SU-DHL-6 (cell line): ENCODE measurements around the gene MAML3.

Source experiments
- H2AFZ ChIP-seq: fragments of 200-600 bp; sonication (generic); 2 replicates; pipeline ENCODE4 v1.6.1; 2014; ENCODE audit warnings: low read depth, mild to moderate bottlenecking, moderate library complexity, mixed read lengths, antibody characterized with exemption, low read length; ENCODE audit not compliant: severe bottlenecking
- H3F3A ChIP-seq: fragments of 200-600 bp; shearing (Covaris generic); 2 replicates; pipeline ENCODE4 v1.6.0; 2016; ENCODE audit warnings: antibody characterized with exemption, mild to moderate bottlenecking; ENCODE audit not compliant: insufficient read depth
- H3K27ac ChIP-seq: fragments of 200-600 bp; sonication (generic); 2 replicates; pipeline ENCODE4 v1.5.1; 2016; ENCODE audit warnings: low read depth, mild to moderate bottlenecking, low read length, moderate library complexity, mixed read lengths
- H3K27me3 ChIP-seq: fragments of 200-600 bp; sonication (generic), shearing (Covaris generic); 2 replicates; pipeline ENCODE4 v1.6.0; 2014; ENCODE audit warnings: mild to moderate bottlenecking, low read length
- H3K36me3 ChIP-seq: fragments of 200-600 bp; sonication (generic); 2 replicates; pipeline ENCODE4 v1.6.1; 2014; ENCODE audit warnings: mild to moderate bottlenecking, low read length, mixed read lengths
- H3K4me2 ChIP-seq: fragments of 300-600, 200-600 bp; shearing (Covaris generic), sonication (generic); 2 replicates; pipeline ENCODE4 v1.6.0; 2014; ENCODE audit warnings: low read length, low read depth, mild to moderate bottlenecking; ENCODE audit not compliant: poor library complexity, severe bottlenecking
- H3K4me3 ChIP-seq: fragments of 200-600 bp; sonication (generic); 2 replicates; pipeline ENCODE4 v1.5.1; 2014; ENCODE audit warnings: antibody characterized with exemption, low read length, mild to moderate bottlenecking, mixed read lengths; ENCODE audit not compliant: insufficient read depth, poor library complexity, severe bottlenecking
- H3K79me2 ChIP-seq: fragments of 200-600 bp; sonication (generic); 2 replicates; pipeline ENCODE4 v1.6.1; 2014; ENCODE audit warnings: mild to moderate bottlenecking, low read length, moderate library complexity; ENCODE audit not compliant: insufficient read depth
- H3K9ac ChIP-seq: fragments of 200-600 bp; sonication (generic); 2 replicates; pipeline ENCODE4 v1.7.0; 2014; ENCODE audit warnings: mild to moderate bottlenecking, low read length
- H3K9me2 ChIP-seq: fragments of 200-600 bp; sonication (generic); replicated peaks from 2 replicates; pipeline ENCODE4 v1.6.1; 2014; ENCODE audit warnings: low read length; ENCODE audit not compliant: insufficient read depth
- H3K9me3 ChIP-seq: fragments of 200-600 bp; sonication (generic); 2 replicates; pipeline ENCODE4 v1.6.1; 2014; ENCODE audit warnings: low read length, mixed read lengths; ENCODE audit not compliant: insufficient read depth
- H4K20me1 ChIP-seq: fragments of 200-600 bp; sonication (generic); 2 replicates; pipeline ENCODE4 v1.6.1; 2014; ENCODE audit warnings: low read depth, mild to moderate bottlenecking, antibody characterized with exemption, low read length, moderate library complexity, mixed read lengths
- CTCF ChIP-seq: fragments of 200-600 bp; sonication (generic); IDR thresholded peaks from one replicate; pipeline ENCODE4 v1.5.1; 2017; ENCODE audit warnings: antibody characterized with exemption, mild to moderate bottlenecking, low read length, moderate library complexity; ENCODE audit not compliant: insufficient read depth, poor library complexity, severe bottlenecking
- EZH2phosphoT487 ChIP-seq: fragments of 200-600 bp; sonication (generic), shearing (Covaris generic); conservative IDR thresholded peaks from 2 replicates; pipeline ENCODE4 v1.6.1; 2018; ENCODE audit warnings: mild to moderate bottlenecking, antibody characterized with exemption, low read length, moderate library complexity, mixed read lengths

MAML3 gene

GRCh38 chr4:139676913-139677585 is 476.9 kb downstream of the MAML3 start:
- Histone ChIP-seq H3K79me2 (no peaks in the 10 kb centered on the region), H3K4me3 (no peak overlapping the region), H3K27ac (no peak overlapping the region), H2AFZ (no peak overlapping the region), H3K4me2 (no peak overlapping the region), H3K27me3 (no peaks in the 10 kb centered on the region), H3K9me2 (no peaks in the 10 kb centered on the region), H3F3A (no peaks in the 10 kb centered on the region), H3K36me3 (no peaks in the 10 kb centered on the region), H4K20me1 (no peaks in the 10 kb centered on the region), H3K9me3 (no peaks in the 10 kb centered on the region), H3K9ac (no peak overlapping the region)
- TF ChIP-seq CTCF: no peak
- TF ChIP-seq EZH2phosphoT487: no peak

- H3K9ac ChIP-seq: no peak overlapping the region
Observed at GRCh38 chr4:139676365-139676764, 477.6 kb downstream of the MAML3 start.

GRCh38 chr4:139675651-139676050 is 478.3 kb downstream of the MAML3 start:
- Histone ChIP-seq H3F3A (no peaks in the 10 kb centered on the region), H3K79me2 (no peaks in the 10 kb centered on the region), H3K9ac (no peak overlapping the region), H4K20me1 (no peaks in the 10 kb centered on the region), H3K4me2 (no peak overlapping the region), H3K36me3 (no peaks in the 10 kb centered on the region), H3K27me3 (no peaks in the 10 kb centered on the region), H3K9me2 (no peaks in the 10 kb centered on the region), H3K27ac (no peak overlapping the region), H3K4me3 (no peak overlapping the region), H3K9me3 (no peaks in the 10 kb centered on the region), H2AFZ (no peak overlapping the region)
- TF ChIP-seq EZH2phosphoT487 (no peak), CTCF (no peak)

More at GRCh38 chr4:139676365-139676764, 477.6 kb downstream of the MAML3 start:
- Histone ChIP-seq H3K36me3 (no peaks in the 10 kb centered on the region), H3K27ac (no peak overlapping the region), H3K27me3 (no peaks in the 10 kb centered on the region), H3F3A (no peaks in the 10 kb centered on the region), H3K9me2 (no peaks in the 10 kb centered on the region), H3K79me2 (no peaks in the 10 kb centered on the region), H3K9me3 (no peaks in the 10 kb centered on the region), H2AFZ (no peak overlapping the region), H3K4me2 (no peak overlapping the region), H3K4me3 (no peak overlapping the region), H4K20me1 (no peaks in the 10 kb centered on the region)
- TF ChIP-seq CTCF: no peak
- TF ChIP-seq EZH2phosphoT487: no peak
